ENCODE data around the gene PPP1R9A. TPM values are rescaled to one million over a fixed set of nuclear protein-coding genes. Genes with fewer than 3 reads are reported as not detected.

The PPP1R9A gene
- total and polyA plus RNA-seq, 8 donors = 18.7 to 28.6 (median 24.3) TPM

- Histone ChIP-seq H3K27me3 (no peaks in the 10 kb centered on the region), H3K4me3 (no peak overlapping the region), H3K4me1 (no peaks in the 10 kb centered on the region), H3K36me3 (no peaks in the 10 kb centered on the region), H3K27ac (no peak overlapping the region), H3K9me3 (no peaks in the 10 kb centered on the region)
- no peak for ATAC-seq
- intact Hi-C loops (cut with DNase I) = no loop called here
- DNase-seq = no peak
- no peak for TF ChIP-seq CTCF (IDR thresholded peaks at IDR 0.05)
Observed at GRCh38 chr7:95055295-95055694, 147.9 kb downstream of the PPP1R9A start.

- DNase-seq = peak in 2 of 4 donors; percentile 34 to 44
- intact Hi-C loops (cut with DNase I) = no loop called here
- Histone ChIP-seq H3K36me3 (no peaks in the 10 kb centered on the region), H3K4me3 (no peak overlapping the region), H3K27ac (no peak overlapping the region), H3K27me3 (no peaks in the 10 kb centered on the region), H3K9me3 (no peaks in the 10 kb centered on the region), H3K4me1 (no peaks in the 10 kb centered on the region)
- TF ChIP-seq CTCF (IDR thresholded peaks at IDR 0.05) = no peak
- ATAC-seq = no peak
Observed at GRCh38 chr7:95056107-95056739, 148.8 kb downstream of the PPP1R9A start.

- Histone ChIP-seq H3K4me3 (no peak overlapping the region), H3K27ac (no peak overlapping the region), H3K9me3 (no peaks in the 10 kb centered on the region), H3K27me3 (no peaks in the 10 kb centered on the region), H3K4me1 (no peaks in the 10 kb centered on the region), H3K36me3 (no peaks in the 10 kb centered on the region)
- intact Hi-C loops (cut with DNase I) = no loop called here
- ATAC-seq = no peak
- no peak for TF ChIP-seq CTCF (IDR thresholded peaks at IDR 0.05)
- no peak for DNase-seq
Observed at GRCh38 chr7:95056901-95057300, 149.5 kb downstream of the PPP1R9A start.

- DNase-seq = no peak
- no peak for TF ChIP-seq CTCF (IDR thresholded peaks at IDR 0.05)
- H3K27ac ChIP-seq = no peak overlapping the region
Observed at GRCh38 chr7:95059842-95060313, 152.5 kb downstream of the PPP1R9A start.

GRCh38 chr7:95062901-95063300 is 155.5 kb downstream of the PPP1R9A start:
- TF ChIP-seq CTCF (IDR thresholded peaks at IDR 0.05) = no peak
- no peaks in the 10 kb centered on the region for H3K4me1 ChIP-seq
- H3K4me3 ChIP-seq = no peak overlapping the region
- intact Hi-C loops (cut with DNase I) = no loop called here
- H3K9me3 ChIP-seq = no peaks in the 10 kb centered on the region
- DNase-seq (no peak), ATAC-seq (no peak)
- H3K27ac ChIP-seq = no peak overlapping the region
- H3K36me3 ChIP-seq = no peaks in the 10 kb centered on the region
- no peaks in the 10 kb centered on the region for H3K27me3 ChIP-seq

More at GRCh38 chr7:95059842-95060313, 152.5 kb downstream of the PPP1R9A start:
- H3K27me3 ChIP-seq = no peaks in the 10 kb centered on the region
- peak; percentile 78 for ATAC-seq
- no peaks in the 10 kb centered on the region for H3K9me3 ChIP-seq
- intact Hi-C loops (cut with DNase I) = no loop called here
- H3K4me1 ChIP-seq = no peaks in the 10 kb centered on the region
- no peaks in the 10 kb centered on the region for H3K36me3 ChIP-seq
- H3K4me3 ChIP-seq = no peak overlapping the region
